NCI-H2171 (cell line): Measurements from ENCODE around the gene NUDCD2.

Source experiments
- DNase-seq: peaks from one replicate; lab custom pipeline; 2025; lab: John Stamatoyannopoulos, UW

Gene NUDCD2, protein sequence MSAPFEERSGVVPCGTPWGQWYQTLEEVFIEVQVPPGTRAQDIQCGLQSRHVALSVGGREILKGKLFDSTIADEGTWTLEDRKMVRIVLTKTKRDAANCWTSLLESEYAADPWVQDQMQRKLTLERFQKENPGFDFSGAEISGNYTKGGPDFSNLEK

DNA sequence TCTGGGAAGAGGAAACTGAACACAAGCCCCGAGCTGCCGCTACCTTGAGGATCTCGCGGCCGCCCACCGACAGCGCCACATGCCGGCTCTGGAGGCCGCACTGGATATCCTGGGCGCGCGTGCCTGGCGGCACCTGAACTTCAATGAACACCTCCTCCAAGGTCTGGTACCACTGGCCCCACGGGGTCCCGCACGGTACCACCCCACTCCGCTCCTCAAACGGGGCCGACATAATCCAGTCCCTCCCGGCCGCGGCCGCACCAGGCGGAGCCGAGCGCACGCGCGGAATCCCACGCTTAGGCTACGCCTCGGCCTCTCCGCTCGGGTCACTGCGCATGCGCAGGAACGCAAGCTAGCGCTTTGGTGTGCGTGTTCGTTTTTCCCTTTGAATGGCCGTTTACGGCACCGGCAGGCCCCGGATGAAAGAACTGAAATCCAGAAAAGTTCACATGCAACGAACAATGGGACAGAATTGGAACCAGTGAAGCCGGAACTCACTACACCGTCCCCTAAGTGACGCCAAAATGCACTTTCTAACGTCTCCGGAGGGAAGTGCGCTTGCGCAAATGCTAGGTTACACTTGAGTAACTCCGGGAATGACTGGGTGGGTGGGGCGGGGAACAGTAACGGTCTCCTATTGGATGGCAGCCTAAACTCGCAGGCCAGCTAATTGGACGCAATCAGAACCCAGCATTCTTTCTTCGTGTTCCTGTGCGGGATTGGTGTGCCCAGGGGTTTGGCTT is at the start of gene NUDCD2:
Gene NUDCD2, minus strand, starts transcription at position 284 of the 743 bp plus-strand sequence. Its CDS starts 52 bp downstream, at position 232.
- peak; percentile 84 for DNase-seq

- no peak for DNase-seq
These were observed 49.5 kb upstream of the NUDCD2 start for GRCh38 chr5:163509291-163509951.

DNA sequence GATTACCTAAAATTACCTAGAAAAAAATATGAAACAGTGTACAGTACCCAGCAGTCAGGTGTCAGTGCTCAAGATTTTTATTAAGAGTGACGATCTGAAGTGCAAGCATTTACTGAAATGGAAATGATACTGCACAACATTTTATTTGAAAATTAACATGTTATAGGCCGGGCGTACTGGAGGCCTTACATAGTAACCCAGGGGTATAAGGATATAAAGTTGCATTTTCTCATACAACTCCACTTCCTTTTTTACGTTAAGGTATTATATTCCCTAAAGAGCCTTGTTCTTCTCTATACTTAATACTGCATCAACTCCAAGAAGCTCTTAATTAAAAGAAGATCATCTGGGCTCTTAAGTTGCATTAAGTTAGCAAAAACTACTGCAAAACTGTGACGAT is 48.9 kb upstream of the NUDCD2 start:
- no peak for DNase-seq

- no peak for DNase-seq
These were observed 46.8 kb upstream of the NUDCD2 start for GRCh38 chr5:163506726-163507125.

GRCh38 chr5:163506095-163506457 is 46.2 kb upstream of the NUDCD2 start:
- no peak for DNase-seq

- DNase-seq, result peak; percentile 71
These were observed 45.6 kb upstream of the NUDCD2 start, which contains the start of gene MAT2B for GRCh38 chr5:163505368-163506094. MAT2B (plus strand) TSS chr5:163505619; CDS start chr5:163505687, 68 bp downstream.

GRCh38 chr5:163505049-163505367 is 45.1 kb upstream of the NUDCD2 start:
- no peak for DNase-seq

DNA sequence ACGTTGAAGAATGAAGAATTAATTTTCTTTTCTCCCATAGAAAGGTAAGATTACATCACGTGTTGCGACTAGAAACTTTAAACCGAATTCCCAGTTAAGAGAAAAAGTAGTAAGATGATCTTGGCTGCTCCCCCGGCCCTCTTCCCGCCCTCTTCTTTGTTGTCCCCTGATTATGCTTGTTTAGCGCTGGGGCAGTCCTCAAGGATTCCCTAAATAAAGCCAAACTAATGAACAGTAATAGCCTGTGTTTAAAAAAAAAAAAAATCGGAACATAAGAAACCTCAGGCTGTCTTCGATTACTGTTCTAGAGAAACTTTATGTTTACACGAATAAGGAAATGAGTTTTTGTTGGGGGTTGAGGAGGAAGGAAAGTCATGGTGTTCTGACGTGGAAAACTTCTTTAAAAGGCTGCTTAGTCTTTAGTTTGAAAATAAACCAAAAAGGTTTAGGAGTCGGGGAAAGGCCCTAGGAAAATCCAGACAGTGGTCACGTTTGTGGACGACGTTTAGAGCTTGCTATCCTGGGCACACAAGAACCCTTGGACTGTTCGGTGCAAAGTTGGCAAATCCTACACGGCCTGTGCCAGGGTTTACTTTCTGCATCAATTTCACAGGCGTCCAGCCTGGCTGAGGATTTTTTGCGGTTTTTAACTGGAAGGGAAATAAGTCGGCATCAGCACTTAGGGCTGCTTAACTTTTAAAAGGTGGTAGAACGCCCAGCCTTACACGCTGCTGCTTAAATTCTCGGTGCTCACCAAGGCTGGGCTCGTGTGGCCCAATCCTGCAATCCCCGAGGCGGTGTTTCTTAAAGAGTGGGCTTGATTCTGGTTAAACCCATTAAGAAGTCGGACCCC is 44.4 kb upstream of the NUDCD2 start:
- DNase-seq, result no peak

- no peak for DNase-seq
These were observed 43.5 kb upstream of the NUDCD2 start for GRCh38 chr5:163503106-163504078.

- DNase-seq, result no peak
These were observed 42.6 kb upstream of the NUDCD2 start for GRCh38 chr5:163502521-163502920.

DNA sequence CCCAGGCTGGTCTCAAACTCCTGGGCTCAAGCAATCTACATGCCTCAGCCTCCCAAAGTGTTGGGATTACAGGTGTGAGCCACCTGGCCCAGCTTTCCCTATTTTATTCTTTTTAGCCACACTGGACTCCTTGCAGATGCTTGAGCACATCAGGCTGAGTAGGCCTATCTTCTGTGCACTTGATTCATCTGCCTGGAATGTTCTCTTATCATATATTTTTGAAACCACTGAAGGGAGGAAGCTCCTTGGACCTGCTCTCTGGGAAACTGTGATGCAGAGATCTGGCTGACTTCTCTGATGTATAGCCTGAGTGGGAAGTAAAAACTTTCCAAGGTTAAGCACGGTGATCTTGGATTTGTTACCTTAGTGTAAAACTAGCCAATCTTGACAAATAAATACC is 39.0 kb upstream of the NUDCD2 start:
- no peak for DNase-seq

DNA sequence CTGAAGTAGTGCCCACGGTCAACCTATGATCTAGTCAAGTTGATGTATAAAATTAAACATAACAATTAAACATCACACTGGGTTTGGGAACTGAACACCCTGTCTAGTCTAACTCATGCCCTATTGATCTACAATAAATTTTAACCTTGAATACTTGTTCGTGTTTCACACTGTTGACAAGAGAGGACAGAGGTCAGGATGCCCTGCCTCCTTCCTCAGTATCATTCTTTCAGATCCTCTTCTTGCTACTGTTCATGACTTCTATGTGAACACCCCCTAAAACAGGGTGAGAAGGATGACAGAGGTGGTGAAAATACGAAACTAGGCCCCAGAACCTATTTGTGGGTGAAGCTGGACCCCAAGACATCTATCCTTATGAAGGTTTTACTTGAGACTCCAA is 37.4 kb upstream of the NUDCD2 start:
- no peak for DNase-seq

GRCh38 chr5:163496286-163496685 is 36.4 kb upstream of the NUDCD2 start:
- no peak for DNase-seq

GRCh38 chr5:163489745-163490075 is 29.8 kb upstream of the NUDCD2 start:
- DNase-seq, result no peak

DNA sequence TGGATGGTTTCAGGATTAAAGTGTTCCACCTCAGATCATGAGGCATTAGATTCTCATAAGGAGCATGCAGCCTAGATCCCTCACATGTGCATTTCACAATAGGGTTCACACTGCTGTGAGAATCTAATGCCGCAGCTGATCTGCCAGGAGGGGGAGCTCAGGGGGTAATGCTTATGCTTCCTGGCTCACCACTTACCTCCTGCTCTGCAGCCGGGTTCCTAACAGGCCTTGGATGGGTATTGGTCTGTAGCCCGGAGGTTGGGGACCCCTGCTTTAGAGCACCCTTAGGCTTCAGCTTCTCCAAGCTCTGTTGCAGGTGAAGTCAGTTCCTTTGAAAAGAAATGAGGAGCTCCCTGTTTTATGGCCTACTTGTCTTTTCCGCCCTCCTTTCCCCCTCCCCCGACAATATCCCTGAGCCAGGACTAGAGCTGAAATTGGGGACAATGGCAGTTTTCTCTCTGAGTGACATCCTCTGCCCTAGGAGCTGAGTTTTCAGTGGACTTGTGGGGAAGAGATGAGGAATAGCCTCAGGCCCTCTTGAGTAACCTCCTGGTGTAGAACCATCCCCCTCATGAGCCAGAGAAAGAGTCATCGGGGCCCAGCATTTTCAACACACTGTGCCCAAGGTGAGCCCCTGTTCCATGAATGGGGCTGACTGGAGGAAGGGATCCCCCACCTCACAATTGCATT is 29.3 kb upstream of the NUDCD2 start:
- DNase-seq, result no peak

DNA sequence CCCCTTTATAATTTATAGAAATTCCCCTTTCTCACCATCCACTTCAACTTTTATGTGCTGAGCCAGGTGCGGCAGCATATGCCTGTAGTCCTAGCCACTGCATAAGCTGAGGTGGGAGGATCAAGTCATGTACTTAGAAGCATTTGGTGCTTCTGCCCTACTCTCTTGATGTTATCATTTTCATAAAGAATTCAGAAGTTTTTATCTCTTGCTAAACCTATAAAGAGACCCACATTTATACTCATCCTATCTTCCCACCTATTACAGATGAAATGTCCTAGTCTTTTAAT is 19.0 kb upstream of the NUDCD2 start:
- DNase-seq, result no peak

GRCh38 chr5:163478126-163478981 is 18.5 kb upstream of the NUDCD2 start:
- DNase-seq, result no peak

DNA sequence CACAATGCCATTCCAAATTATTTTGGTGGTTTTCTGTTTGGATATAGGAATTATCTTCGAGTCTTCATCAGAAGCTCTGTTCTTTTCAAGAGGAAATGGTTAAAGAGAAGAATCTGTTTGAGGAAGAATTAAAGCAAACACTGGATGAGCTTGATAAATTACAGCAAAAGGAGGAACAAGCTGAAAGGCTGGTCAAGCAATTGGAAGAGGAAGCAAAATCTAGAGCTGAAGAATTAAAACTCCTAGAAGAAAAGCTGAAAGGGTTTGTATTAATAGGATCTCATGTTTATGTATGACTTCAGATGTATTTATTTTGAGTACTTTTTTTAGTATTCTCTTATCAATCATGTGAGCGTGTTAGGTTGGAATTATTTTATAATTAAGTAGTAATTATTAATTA is 15.5 kb upstream of the NUDCD2 start:
- no peak for DNase-seq

DNA sequence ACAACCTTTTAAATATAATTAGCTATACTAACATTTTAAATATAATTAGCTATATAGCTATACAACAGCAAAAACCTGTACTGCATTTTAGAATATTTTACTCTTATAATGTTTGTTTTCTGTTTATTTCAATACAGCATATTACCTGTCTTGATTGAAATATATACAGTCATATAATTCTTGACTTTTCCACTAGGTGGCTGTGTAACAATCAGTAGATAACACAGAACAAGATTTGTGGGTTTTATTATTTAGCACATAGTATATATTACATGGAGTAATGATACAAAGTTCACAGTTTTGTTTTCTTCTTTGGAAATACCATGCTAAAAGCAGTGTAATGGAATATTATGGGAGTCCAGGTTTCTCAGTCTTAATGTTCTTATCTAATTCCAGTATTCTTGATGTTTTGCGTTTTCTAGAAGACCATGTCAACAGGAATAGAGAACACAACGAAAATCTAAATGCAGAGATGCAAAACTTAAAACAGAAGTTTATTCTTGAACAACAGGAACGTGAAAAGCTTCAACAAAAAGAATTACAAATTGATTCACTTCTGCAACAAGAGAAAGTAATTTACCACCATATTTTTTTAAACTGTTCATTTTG is 13.8 kb upstream of the NUDCD2 start:
- DNase-seq, result no peak
